Measurements from ENCODE around the gene ACTRT1. TPM values are rescaled to one million over a fixed set of nuclear protein-coding genes. Genes with fewer than 3 reads are reported as not detected.

The ACTRT1 gene
- total RNA-seq (2021; ENCODE audit: unreplicated experiment), result not detected
- not detected for polyA plus RNA-seq (2012; ENCODE audit: insufficient read length)
- not detected for Bru-seq, nascent RNA
- BruChase-seq, experiment 1, labeled RNA remaining after a 2-hour chase, result not detected
- not detected for BruChase-seq, experiment 2, labeled RNA remaining after a 6-hour chase
- long read RNA-seq, result 0 reads

DNA sequence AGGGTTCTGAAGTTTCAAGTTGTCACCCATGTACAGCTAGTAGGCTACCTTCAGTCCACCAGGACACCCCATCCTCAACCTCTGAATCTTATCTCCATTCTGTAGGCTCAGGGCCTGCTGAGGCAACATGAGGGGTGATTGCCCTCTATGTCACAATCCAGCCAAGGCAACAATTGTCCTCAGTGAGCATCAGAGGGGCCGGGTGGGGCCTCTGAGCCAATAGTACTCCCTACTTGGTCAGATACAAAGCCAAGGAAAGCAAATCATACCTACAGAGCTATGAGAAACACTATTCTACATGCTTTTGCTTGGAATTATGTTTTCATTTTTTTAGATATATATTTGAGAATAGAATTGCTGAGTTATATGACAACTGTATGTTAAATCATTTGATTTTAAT is at the start of gene ACTRT1:
Gene ACTRT1 (minus strand): TSS at position 101 of the 400 bp plus-strand sequence. CDS start 197 bp downstream, outside the sequence.
- ATAC-seq, result no peak
- no TSS peak for BruUV-seq (replicated peaks)

DNA sequence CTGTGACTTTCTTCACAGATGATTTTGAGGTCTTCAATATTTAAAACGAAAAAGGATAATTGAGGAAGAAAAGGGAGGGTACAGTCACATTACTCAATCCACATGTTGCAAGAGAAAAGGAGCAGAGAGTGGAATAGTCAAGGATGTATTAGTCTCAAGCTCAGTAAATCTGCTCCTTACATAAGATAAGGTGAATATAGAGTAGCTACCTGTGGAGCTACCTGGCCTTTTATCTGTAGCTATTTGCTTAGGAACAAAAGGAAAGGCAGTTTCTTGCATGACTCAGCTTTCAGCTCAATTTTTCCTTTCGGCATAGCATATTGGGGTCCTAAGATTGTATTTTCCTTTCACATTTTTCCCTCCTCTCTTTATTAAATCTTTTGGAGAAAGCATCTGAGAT is 26.3 kb upstream of the ACTRT1 start:
- Histone ChIP-seq H3K27ac (ENCODE audit: low read length) (no peak overlapping the region), H3K27me3 (ENCODE audit: control insufficient read depth, insufficient read depth, low read length) (no peaks in the 10 kb centered on the region), H3K4me3 (ENCODE audit: low read depth in 2 of 2, low read length in 2 of 2) (no peak overlapping the region), H3K4me1 (ENCODE audit: control insufficient read depth, insufficient read depth, low read length) (no peaks in the 10 kb centered on the region), H3K36me3 (ENCODE audit: control insufficient read depth, insufficient read depth, low read length) (no peaks in the 10 kb centered on the region), H3K9me3 (ENCODE audit: control insufficient read depth, insufficient read depth, low read depth, low read length) (no peaks in the 10 kb centered on the region)
- ChIA-PET CTCF (interaction anchor here (0.5 kb wide), 1 partner anchor 220 kb away, joined by 3 read pairs; no protein-coding TSS in a partner anchor), POLR2A (no interaction called here)
- ATAC-seq (no peak), DNase-seq (ENCODE audit: low read depth, low spot score) (no peak)
- TF ChIP-seq TCF7L2 (IDR thresholded peaks at IDR 0.05; ENCODE audit: low read depth, low read length) (no peak), SIN3A (IDR thresholded peaks at IDR 0.05; ENCODE audit: borderline replicate concordance, insufficient read depth, low read depth, low read length) (no peak), POLR2AphosphoS5 (IDR thresholded peaks at IDR 0.05; ENCODE audit: low read depth, low read length) (no peak)
- TF ChIP-seq, protein P1, sequence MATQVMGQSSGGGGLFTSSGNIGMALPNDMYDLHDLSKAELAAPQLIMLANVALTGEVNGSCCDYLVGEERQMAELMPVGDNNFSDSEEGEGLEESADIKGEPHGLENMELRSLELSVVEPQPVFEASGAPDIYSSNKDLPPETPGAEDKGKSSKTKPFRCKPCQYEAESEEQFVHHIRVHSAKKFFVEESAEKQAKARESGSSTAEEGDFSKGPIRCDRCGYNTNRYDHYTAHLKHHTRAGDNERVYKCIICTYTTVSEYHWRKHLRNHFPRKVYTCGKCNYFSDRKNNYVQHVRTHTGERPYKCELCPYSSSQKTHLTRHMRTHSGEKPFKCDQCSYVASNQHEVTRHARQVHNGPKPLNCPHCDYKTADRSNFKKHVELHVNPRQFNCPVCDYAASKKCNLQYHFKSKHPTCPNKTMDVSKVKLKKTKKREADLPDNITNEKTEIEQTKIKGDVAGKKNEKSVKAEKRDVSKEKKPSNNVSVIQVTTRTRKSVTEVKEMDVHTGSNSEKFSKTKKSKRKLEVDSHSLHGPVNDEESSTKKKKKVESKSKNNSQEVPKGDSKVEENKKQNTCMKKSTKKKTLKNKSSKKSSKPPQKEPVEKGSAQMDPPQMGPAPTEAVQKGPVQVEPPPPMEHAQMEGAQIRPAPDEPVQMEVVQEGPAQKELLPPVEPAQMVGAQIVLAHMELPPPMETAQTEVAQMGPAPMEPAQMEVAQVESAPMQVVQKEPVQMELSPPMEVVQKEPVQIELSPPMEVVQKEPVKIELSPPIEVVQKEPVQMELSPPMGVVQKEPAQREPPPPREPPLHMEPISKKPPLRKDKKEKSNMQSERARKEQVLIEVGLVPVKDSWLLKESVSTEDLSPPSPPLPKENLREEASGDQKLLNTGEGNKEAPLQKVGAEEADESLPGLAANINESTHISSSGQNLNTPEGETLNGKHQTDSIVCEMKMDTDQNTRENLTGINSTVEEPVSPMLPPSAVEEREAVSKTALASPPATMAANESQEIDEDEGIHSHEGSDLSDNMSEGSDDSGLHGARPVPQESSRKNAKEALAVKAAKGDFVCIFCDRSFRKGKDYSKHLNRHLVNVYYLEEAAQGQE (IDR thresholded peaks at IDR 0.05; ENCODE audit: insufficient read depth in 1 of 2, low read depth in 2 of 2, low read length in 1 of 2), result no peak
- TF ChIP-seq, protein P2, sequence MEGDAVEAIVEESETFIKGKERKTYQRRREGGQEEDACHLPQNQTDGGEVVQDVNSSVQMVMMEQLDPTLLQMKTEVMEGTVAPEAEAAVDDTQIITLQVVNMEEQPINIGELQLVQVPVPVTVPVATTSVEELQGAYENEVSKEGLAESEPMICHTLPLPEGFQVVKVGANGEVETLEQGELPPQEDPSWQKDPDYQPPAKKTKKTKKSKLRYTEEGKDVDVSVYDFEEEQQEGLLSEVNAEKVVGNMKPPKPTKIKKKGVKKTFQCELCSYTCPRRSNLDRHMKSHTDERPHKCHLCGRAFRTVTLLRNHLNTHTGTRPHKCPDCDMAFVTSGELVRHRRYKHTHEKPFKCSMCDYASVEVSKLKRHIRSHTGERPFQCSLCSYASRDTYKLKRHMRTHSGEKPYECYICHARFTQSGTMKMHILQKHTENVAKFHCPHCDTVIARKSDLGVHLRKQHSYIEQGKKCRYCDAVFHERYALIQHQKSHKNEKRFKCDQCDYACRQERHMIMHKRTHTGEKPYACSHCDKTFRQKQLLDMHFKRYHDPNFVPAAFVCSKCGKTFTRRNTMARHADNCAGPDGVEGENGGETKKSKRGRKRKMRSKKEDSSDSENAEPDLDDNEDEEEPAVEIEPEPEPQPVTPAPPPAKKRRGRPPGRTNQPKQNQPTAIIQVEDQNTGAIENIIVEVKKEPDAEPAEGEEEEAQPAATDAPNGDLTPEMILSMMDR (IDR thresholded peaks at IDR 0.05), result no peak
- intact Hi-C loops (cut with micrococcal nuclease; ENCODE audit: unreplicated experiment), result no loop called here
- in situ Hi-C loops (cut with HindIII; ENCODE audit: low pct_unique_long_range_greater_than_20kb, low sequenced_read_pairs), result no loop called here
- no TSS peak for BruUV-seq (replicated peaks)

More for the DNA sequence above, at the start of gene ACTRT1:
- in situ Hi-C loops (cut with HindIII; ENCODE audit: low pct_unique_long_range_greater_than_20kb, low sequenced_read_pairs), result no loop called here
- POLR2A ChIA-PET, result no interaction called here
- CTCF ChIA-PET, result no interaction called here
- intact Hi-C loops (cut with micrococcal nuclease; ENCODE audit: unreplicated experiment), result no loop called here
- H3K4me3 ChIP-seq (ENCODE audit: low read depth in 2 of 2, low read length in 2 of 2), result no peak within 1 kb of the TSS
- no peak for TF ChIP-seq TCF7L2 (IDR thresholded peaks at IDR 0.05; ENCODE audit: low read depth, low read length)
- no peak within 1 kb of the TSS for H3K27ac ChIP-seq (ENCODE audit: low read length)
- H3K36me3 ChIP-seq (ENCODE audit: control insufficient read depth, insufficient read depth, low read length), result no peaks in the 10 kb centered on the region
- H3K27me3 ChIP-seq (ENCODE audit: control insufficient read depth, insufficient read depth, low read length), result no peaks in the 10 kb centered on the region
- H3K9me3 ChIP-seq (ENCODE audit: control insufficient read depth, insufficient read depth, low read depth, low read length), result no peaks in the 10 kb centered on the region
- H3K4me1 ChIP-seq (ENCODE audit: control insufficient read depth, insufficient read depth, low read length), result no peaks in the 10 kb centered on the region
- DNase-seq (ENCODE audit: low read depth, low spot score), result no peak

DNA sequence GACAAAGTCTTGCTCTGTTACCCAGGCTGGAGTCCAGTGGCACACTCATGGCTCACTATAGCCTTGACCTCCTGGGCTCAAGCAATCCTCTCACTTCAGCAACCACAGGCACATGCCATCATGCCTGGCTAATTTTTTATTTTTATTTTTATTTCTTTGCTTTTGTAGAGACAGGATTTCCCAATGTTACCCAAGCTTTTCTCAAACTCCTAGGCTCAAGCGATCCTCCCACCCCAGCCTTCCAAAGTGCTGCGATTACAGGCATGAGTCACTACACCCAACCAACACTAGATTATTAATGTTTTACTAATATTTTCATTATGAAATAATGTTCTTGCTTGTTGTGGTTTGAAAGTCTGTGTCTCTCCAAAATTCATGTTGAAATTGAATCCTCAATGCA is 5.2 kb upstream of the ACTRT1 start:
- Histone ChIP-seq H3K27ac (ENCODE audit: low read length) (no peak overlapping the region), H3K4me3 (ENCODE audit: low read depth in 2 of 2, low read length in 2 of 2) (no peak overlapping the region), H3K4me1 (ENCODE audit: control insufficient read depth, insufficient read depth, low read length) (no peaks in the 10 kb centered on the region), H3K9me3 (ENCODE audit: control insufficient read depth, insufficient read depth, low read depth, low read length) (no peaks in the 10 kb centered on the region), H3K36me3 (ENCODE audit: control insufficient read depth, insufficient read depth, low read length) (no peaks in the 10 kb centered on the region), H3K27me3 (ENCODE audit: control insufficient read depth, insufficient read depth, low read length) (no peaks in the 10 kb centered on the region)
- TF ChIP-seq POLR2AphosphoS5 (IDR thresholded peaks at IDR 0.05; ENCODE audit: low read depth, low read length) (no peak), SIN3A (IDR thresholded peaks at IDR 0.05; ENCODE audit: borderline replicate concordance, insufficient read depth, low read depth, low read length) (no peak), TCF7L2 (IDR thresholded peaks at IDR 0.05; ENCODE audit: low read depth, low read length) (no peak)
- TF ChIP-seq, protein P2 (IDR thresholded peaks at IDR 0.05), result no peak
- TF ChIP-seq, protein P1 (IDR thresholded peaks at IDR 0.05; ENCODE audit: insufficient read depth in 1 of 2, low read depth in 2 of 2, low read length in 1 of 2), result no peak
- POLR2A ChIA-PET, result no interaction called here
- ATAC-seq (no peak), DNase-seq (ENCODE audit: low read depth, low spot score) (no peak)
- intact Hi-C loops (cut with micrococcal nuclease; ENCODE audit: unreplicated experiment), result no loop called here
- CTCF ChIA-PET, result no interaction called here
- no TSS peak for BruUV-seq (replicated peaks)
- in situ Hi-C loops (cut with HindIII; ENCODE audit: low pct_unique_long_range_greater_than_20kb, low sequenced_read_pairs), result no loop called here
